ENCODE measurements around the gene CSNK1G3. TPM values are rescaled to one million over a fixed set of nuclear protein-coding genes. Genes with fewer than 3 reads are reported as not detected.
A peak's percentile ranks its signal among the peaks of the same experiment; 100 is the strongest.

CSNK1G3 gene
- total and polyA plus RNA-seq, 2 of the 4 experiments (the other 2 are of a cell fraction), result 16.4 to 26.2 TPM

- dilution Hi-C loops (cut with HindIII; ENCODE audit: low sequenced_read_pairs, unreplicated experiment), result no loop called here
- Histone ChIP-seq H4K91ac (ENCODE audit: insufficient read depth, low read depth, low read length) (no peak overlapping the region), H2AK9ac (replicated peaks; ENCODE audit: low read depth, low read length, poor library complexity) (no peak overlapping the region), H3K9me3 (ENCODE audit: control insufficient read depth, insufficient read depth, low read length) (no peaks in the 10 kb centered on the region), H3K9me1 (ENCODE audit: insufficient read depth, low read length) (peaks cover 2% of the 10 kb centered on the region; the same call in 1 of the 2 replicates), H4K8ac (ENCODE audit: low read depth in 2 of 2, low read length in 2 of 2) (no peak overlapping the region), H3K36me3 (ENCODE audit: control insufficient read depth, insufficient read depth, low read length) (no peaks in the 10 kb centered on the region), H2BK15ac (ENCODE audit: low read depth, low read length) (no peak overlapping the region), H3K14ac (replicated peaks; ENCODE audit: low read depth, low read length) (no peak overlapping the region), H3K4me3 (ENCODE audit: insufficient read depth, low read depth, low read length) (no peak overlapping the region), H3K79me1 (ENCODE audit: low read depth in 1 of 2, low read length in 2 of 2) (peaks cover 20 to 32% of the 10 kb centered on the region in 2 experiments), H3K56ac (ENCODE audit: extremely low read depth, insufficient read depth, low read length) (no peak overlapping the region), H3K18ac (ENCODE audit: low read depth, low read length) (no peak overlapping the region), H4K20me1 (ENCODE audit: insufficient read depth, low read length) (peaks cover 24% of the 10 kb centered on the region), H3K4ac (ENCODE audit: low read depth, low read length) (no peak overlapping the region), H3K27ac (ENCODE audit: insufficient read depth, low read length) (no peak overlapping the region), H4K5ac (ENCODE audit: low read depth, low read length) (no peak overlapping the region), H2AK5ac (ENCODE audit: low read depth, low read length) (no peak overlapping the region), H3K23ac (ENCODE audit: low read depth, low read length) (no peak overlapping the region), H3K4me1 (ENCODE audit: control insufficient read depth, insufficient read depth, low read length) (no peaks in the 10 kb centered on the region), H3K9ac (ENCODE audit: low read depth, low read length) (no peak overlapping the region), H3K27me3 (ENCODE audit: control insufficient read depth, insufficient read depth, low read length) (no peaks in the 10 kb centered on the region), H2BK120ac (ENCODE audit: low read depth, low read length) (no peak overlapping the region), H2AFZ (replicated peaks; ENCODE audit: low read length, poor library complexity) (no peak overlapping the region), H3K4me2 (ENCODE audit: low read depth, low read length) (no peak overlapping the region), H2BK5ac (ENCODE audit: low read depth, low read length, poor library complexity, severe bottlenecking) (no peak overlapping the region), H2BK20ac (ENCODE audit: low read depth, low read length) (no peak overlapping the region)
- DNase-seq (no peak), ATAC-seq (ENCODE audit: low read depth) (no peak)
- ChIA-PET CTCF (interaction anchor here (0.6 kb wide), 3 partner anchors 13 to 1175 kb away, joined by 3 to 5 read pairs (median 4); no protein-coding TSS in a partner anchor), POLR2A (ENCODE audit: unreplicated experiment) (no interaction called here)
- TF ChIP-seq POLR2A (IDR thresholded peaks at IDR 0.05; ENCODE audit: low read depth, low read length) (no peak), NFE2L2 (IDR thresholded peaks at IDR 0.05; ENCODE audit: low read depth, low read length) (no peak), SMC3 (IDR thresholded peaks at IDR 0.05; ENCODE audit: low read depth, low read length) (no peak), FOS (IDR thresholded peaks at IDR 0.05; ENCODE audit: low read depth, low read length) (no peak), MAFK (IDR thresholded peaks at IDR 0.05; ENCODE audit: low read depth, low read length) (peak; percentile 47; the same call in 1 of the 2 replicates), MXI1 (IDR thresholded peaks at IDR 0.05; ENCODE audit: borderline replicate concordance, low read depth, low read length) (no peak)
- WGBS, 2 experiments (ENCODE audit: extremely low coverage in 2 of 2, insufficient read length in 1 of 2), result no CpG with 5 or more reads among the region's 1 CpG
- intact Hi-C loops (cut with micrococcal nuclease), result no loop called here
- BruUV-seq (replicated peaks), result no TSS peak
- in situ Hi-C loops (cut with MboI; ENCODE audit: low sequenced_read_pairs), result no loop called here
Measured at GRCh38 chr5:123535648-123536047, 23.7 kb downstream of the CSNK1G3 start.

Measured in IMR-90 (cell line).